A549 (cell line): Measurements from ENCODE around the gene SP6.

Experiments used
- CEBPB ChIP-seq, 2 experiments: fragments of >200 bp in 1 of 2; sonication (Bioruptor Twin) in 1 of 2; formaldehyde crosslinking in 1 of 2; IDR thresholded peaks; 2 replicates each; pipeline ENCODE4 v1.6.1; 2012 to 2016
- CHD4 ChIP-seq: fragments of 200-600 bp; sonication (generic); IDR thresholded peaks from 2 replicates; pipeline ENCODE4 v1.6.1; 2016; ENCODE audit warnings: antibody characterized with exemption, mild to moderate bottlenecking, borderline replicate concordance
- CTCF ChIP-seq: fragments of >200 bp; sonication (Bioruptor Twin); formaldehyde crosslinking; IDR thresholded peaks from 3 replicates; pipeline ENCODE4 v1.5.1; 2016
- HEYL ChIP-seq: fragments of 250-450 bp; sonication (Bioruptor Pico); IDR thresholded peaks from 2 replicates; pipeline ENCODE4 v1.8.0; 2021; ENCODE audit warnings: mild to moderate bottlenecking, moderate library complexity
- JUN ChIP-seq, 2 experiments: fragments of >200 bp; sonication (Bioruptor Twin); formaldehyde crosslinking; IDR thresholded peaks; 2 replicates in 1 of 2; 3 replicates in 1 of 2; pipeline ENCODE4 v1.6.1; 2016 to 2017
- POLR2A ChIP-seq: IDR thresholded peaks from 2 replicates; pipeline ENCODE4 v1.6.1; 2012; ENCODE audit warnings: mild to moderate bottlenecking, low read length
- REST ChIP-seq: fragments of 200-600 bp; sonication (generic); IDR thresholded peaks from 2 replicates; pipeline ENCODE4 v1.6.1; 2016; ENCODE audit warnings: antibody characterized with exemption, mild to moderate bottlenecking, moderate library complexity
- RFX5 ChIP-seq: fragments of 450-650 bp; IDR thresholded peaks from 2 replicates; pipeline ENCODE4 v1.7.1; 2014; ENCODE audit warnings: antibody characterized with exemption, mild to moderate bottlenecking, moderate library complexity
- SMC3 ChIP-seq: fragments of >200 bp; sonication (Bioruptor Twin); formaldehyde crosslinking; IDR thresholded peaks from 3 replicates; pipeline ENCODE4 v1.6.1; 2018; ENCODE audit warnings: inconsistent platforms
- TP53 ChIP-seq: fragments of 250-450 bp; sonication (Bioruptor Pico); IDR thresholded peaks from 2 replicates; pipeline ENCODE4 v1.5.0; 2021; ENCODE audit warnings: mild to moderate bottlenecking, moderate library complexity
- ZFP36 ChIP-seq: fragments of 450-650 bp; IDR thresholded peaks from 2 replicates; pipeline ENCODE4 v1.6.1; 2014; ENCODE audit warnings: borderline replicate concordance; ENCODE audit not compliant: partially characterized antibody

- TF ChIP-seq CTCF (no peak), HEYL (CRISPR knock-in tag) (no peak), CHD4 (no peak), CEBPB (IDR thresholded peaks at IDR 0.05) (no peak), TP53 (CRISPR knock-in tag) (no peak), RFX5 (no peak), SMC3 (no peak), REST (no peak), POLR2A (no peak), ZFP36 (no peak), JUN (IDR thresholded peaks at IDR 0.05) (no peak)
Observed at GRCh38 chr17:47811709-47812108, 39.3 kb downstream of the SP6 start.
